ENCODE measurements around the gene B4GALT3. TPM values are rescaled to one million over a fixed set of nuclear protein-coding genes. Genes with fewer than 3 reads are reported as not detected.

B4GALT3 gene
- polyA plus RNA-seq, 3 donors: 16.8 to 50.3 (median 21.0) TPM

GRCh38 chr1:161207173-161207572 is 29.9 kb upstream of the B4GALT3 start:
- H3K27me3 ChIP-seq (ENCODE audit: control insufficient read depth in 2 of 2, insufficient read depth in 2 of 2, low read length in 2 of 2): no peaks in the 10 kb centered on the region
- WGBS (ENCODE audit: insufficient coverage): 93% methylated on average over 5 of the region's 8 CpGs
- TF ChIP-seq, protein P1, sequence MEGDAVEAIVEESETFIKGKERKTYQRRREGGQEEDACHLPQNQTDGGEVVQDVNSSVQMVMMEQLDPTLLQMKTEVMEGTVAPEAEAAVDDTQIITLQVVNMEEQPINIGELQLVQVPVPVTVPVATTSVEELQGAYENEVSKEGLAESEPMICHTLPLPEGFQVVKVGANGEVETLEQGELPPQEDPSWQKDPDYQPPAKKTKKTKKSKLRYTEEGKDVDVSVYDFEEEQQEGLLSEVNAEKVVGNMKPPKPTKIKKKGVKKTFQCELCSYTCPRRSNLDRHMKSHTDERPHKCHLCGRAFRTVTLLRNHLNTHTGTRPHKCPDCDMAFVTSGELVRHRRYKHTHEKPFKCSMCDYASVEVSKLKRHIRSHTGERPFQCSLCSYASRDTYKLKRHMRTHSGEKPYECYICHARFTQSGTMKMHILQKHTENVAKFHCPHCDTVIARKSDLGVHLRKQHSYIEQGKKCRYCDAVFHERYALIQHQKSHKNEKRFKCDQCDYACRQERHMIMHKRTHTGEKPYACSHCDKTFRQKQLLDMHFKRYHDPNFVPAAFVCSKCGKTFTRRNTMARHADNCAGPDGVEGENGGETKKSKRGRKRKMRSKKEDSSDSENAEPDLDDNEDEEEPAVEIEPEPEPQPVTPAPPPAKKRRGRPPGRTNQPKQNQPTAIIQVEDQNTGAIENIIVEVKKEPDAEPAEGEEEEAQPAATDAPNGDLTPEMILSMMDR (IDR thresholded peaks at IDR 0.05): no peak
- H3K9ac ChIP-seq (ENCODE audit: insufficient read depth, low read length, poor library complexity, severe bottlenecking): no peak overlapping the region
- DNase-seq: no peak
- peaks cover 21 to 33% of the 10 kb centered on the region in 2 donors for H3K4me1 ChIP-seq (ENCODE audit: control insufficient read depth in 1 of 2, insufficient read depth in 2 of 2, low read length in 2 of 2)
- Mint-ChIP-seq H3K27ac (no peak overlapping the region), H3K27me3 (ENCODE audit: low read depth in 3 of 3) (no peaks in the 10 kb centered on the region), H3K36me3 (peaks cover 64 to 84% of the 10 kb centered on the region in 2 donors), H3K4me3 (no peak overlapping the region), H3K9me3 (peaks cover 0 to 2% (median 0%) of the 10 kb centered on the region in 7 donors), H3K4me1 (peaks cover 34% of the 10 kb centered on the region)
- H3K79me2 ChIP-seq (ENCODE audit: insufficient read depth, low read length): peaks cover 70% of the 10 kb centered on the region
- no peaks in the 10 kb centered on the region for H3K9me3 ChIP-seq (replicated peaks in 1 of 2; ENCODE audit: control insufficient read depth in 1 of 2, insufficient read depth in 1 of 2, low read length in 2 of 2)
- no peak overlapping the region for H2AFZ ChIP-seq (ENCODE audit: insufficient read depth, low read depth, low read length, poor library complexity, severe bottlenecking)
- H4K20me1 ChIP-seq (ENCODE audit: insufficient read depth, low read length): no peaks in the 10 kb centered on the region
- H3K36me3 ChIP-seq (replicated peaks in 1 of 2; ENCODE audit: control insufficient read depth in 1 of 2, insufficient read depth in 2 of 2, low read length in 2 of 2): peaks cover 59 to 91% of the 10 kb centered on the region in 2 donors
- no peak overlapping the region for H3K4me3 ChIP-seq (replicated peaks in 1 of 3; ENCODE audit: low read depth in 2 of 3, low read length in 3 of 3)
- intact Hi-C loops (cut with micrococcal nuclease): loop anchor here in 1 of 2 donors (5.0 kb wide), 1 partner anchor 170 kb away; no protein-coding TSS in a partner anchor
- H3K4me2 ChIP-seq (replicated peaks; ENCODE audit: extremely low read depth, low read length, poor library complexity, severe bottlenecking): no peak overlapping the region
- no peak overlapping the region for H3K27ac ChIP-seq (ENCODE audit: low read depth in 1 of 2, low read length in 2 of 2)

- peaks cover 65% of the 10 kb centered on the region for H3K79me2 ChIP-seq (ENCODE audit: insufficient read depth, low read length)
- H3K27me3 ChIP-seq (ENCODE audit: control insufficient read depth in 2 of 2, insufficient read depth in 2 of 2, low read length in 2 of 2): no peaks in the 10 kb centered on the region
- 94% methylated on average over 11 of the region's 12 CpGs for WGBS (ENCODE audit: insufficient coverage)
- no peak overlapping the region for H3K27ac ChIP-seq (ENCODE audit: low read depth in 1 of 2, low read length in 2 of 2)
- no peak for DNase-seq
- no peak overlapping the region for H2AFZ ChIP-seq (ENCODE audit: insufficient read depth, low read depth, low read length, poor library complexity, severe bottlenecking)
- H4K20me1 ChIP-seq (ENCODE audit: insufficient read depth, low read length): no peaks in the 10 kb centered on the region
- Mint-ChIP-seq H3K27me3 (ENCODE audit: low read depth in 3 of 3) (no peaks in the 10 kb centered on the region), H3K36me3 (peaks cover 58 to 78% of the 10 kb centered on the region in 2 donors), H3K4me3 (no peak overlapping the region), H3K9me3 (peaks cover 0 to 2% (median 0%) of the 10 kb centered on the region in 7 donors), H3K27ac (peak overlapping the region in 1 of 7 donors; percentile 47), H3K4me1 (peaks cover 36% of the 10 kb centered on the region)
- no peak overlapping the region for H3K4me2 ChIP-seq (replicated peaks; ENCODE audit: extremely low read depth, low read length, poor library complexity, severe bottlenecking)
- TF ChIP-seq, protein P1 (IDR thresholded peaks at IDR 0.05): no peak
- H3K4me3 ChIP-seq (replicated peaks in 1 of 3; ENCODE audit: low read depth in 2 of 3, low read length in 3 of 3): no peak overlapping the region
- H3K4me1 ChIP-seq (ENCODE audit: control insufficient read depth in 1 of 2, insufficient read depth in 2 of 2, low read length in 2 of 2): peaks cover 25 to 38% of the 10 kb centered on the region in 2 donors
- no peaks in the 10 kb centered on the region for H3K9me3 ChIP-seq (replicated peaks in 1 of 2; ENCODE audit: control insufficient read depth in 1 of 2, insufficient read depth in 1 of 2, low read length in 2 of 2)
- no peak overlapping the region for H3K9ac ChIP-seq (ENCODE audit: insufficient read depth, low read length, poor library complexity, severe bottlenecking)
- intact Hi-C loops (cut with micrococcal nuclease): loop anchor here in 1 of 2 donors (5.0 kb wide), 1 partner anchor 171 kb away; no protein-coding TSS in a partner anchor
- H3K36me3 ChIP-seq (replicated peaks in 1 of 2; ENCODE audit: control insufficient read depth in 1 of 2, insufficient read depth in 2 of 2, low read length in 2 of 2): peaks cover 53 to 85% of the 10 kb centered on the region in 2 donors
Observed at GRCh38 chr1:161206411-161207140, 29.3 kb upstream of the B4GALT3 start.
